Panc1 (cell line): ENCODE results near the gene CNKSR3.

Experiments used
- POLR2AphosphoS5 ChIP-seq: IDR thresholded peaks from 2 replicates; pipeline ENCODE4 v1.6.1; 2012; ENCODE audit warnings: mild to moderate bottlenecking, low read depth, low read length, moderate library complexity
- SIN3A ChIP-seq: IDR thresholded peaks from 2 replicates; pipeline ENCODE4 v1.6.1; 2012; ENCODE audit warnings: low read depth, mild to moderate bottlenecking, low read length, moderate library complexity, borderline replicate concordance; ENCODE audit not compliant: insufficient read depth
- TCF7L2 ChIP-seq: IDR thresholded peaks from 2 replicates; pipeline ENCODE4 v1.6.1; 2011; ENCODE audit warnings: mild to moderate bottlenecking, low read depth, low read length, inconsistent platforms
- TF ChIP-seq, protein P1 (sequence below): fragments of 450-650 bp; IDR thresholded peaks from 2 replicates; pipeline ENCODE4 v1.5.1; 2017; ENCODE audit warnings: mild to moderate bottlenecking
- TF ChIP-seq, protein P2 (sequence below), 2 experiments: IDR thresholded peaks; 2 replicates each; pipeline ENCODE4 v1.6.1; 2011 to 2012; ENCODE audit warnings: low read depth in 2 of 2, control low read depth in 1 of 2, low read length in 1 of 2, mild to moderate bottlenecking in 1 of 2, moderate library complexity in 1 of 2; ENCODE audit not compliant: insufficient read depth in 1 of 2

GRCh38 chr6:154510144-154510905 is at the start of gene CNKSR3:
- TF ChIP-seq, protein P1, sequence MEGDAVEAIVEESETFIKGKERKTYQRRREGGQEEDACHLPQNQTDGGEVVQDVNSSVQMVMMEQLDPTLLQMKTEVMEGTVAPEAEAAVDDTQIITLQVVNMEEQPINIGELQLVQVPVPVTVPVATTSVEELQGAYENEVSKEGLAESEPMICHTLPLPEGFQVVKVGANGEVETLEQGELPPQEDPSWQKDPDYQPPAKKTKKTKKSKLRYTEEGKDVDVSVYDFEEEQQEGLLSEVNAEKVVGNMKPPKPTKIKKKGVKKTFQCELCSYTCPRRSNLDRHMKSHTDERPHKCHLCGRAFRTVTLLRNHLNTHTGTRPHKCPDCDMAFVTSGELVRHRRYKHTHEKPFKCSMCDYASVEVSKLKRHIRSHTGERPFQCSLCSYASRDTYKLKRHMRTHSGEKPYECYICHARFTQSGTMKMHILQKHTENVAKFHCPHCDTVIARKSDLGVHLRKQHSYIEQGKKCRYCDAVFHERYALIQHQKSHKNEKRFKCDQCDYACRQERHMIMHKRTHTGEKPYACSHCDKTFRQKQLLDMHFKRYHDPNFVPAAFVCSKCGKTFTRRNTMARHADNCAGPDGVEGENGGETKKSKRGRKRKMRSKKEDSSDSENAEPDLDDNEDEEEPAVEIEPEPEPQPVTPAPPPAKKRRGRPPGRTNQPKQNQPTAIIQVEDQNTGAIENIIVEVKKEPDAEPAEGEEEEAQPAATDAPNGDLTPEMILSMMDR: no peak
- TF ChIP-seq, protein P2, sequence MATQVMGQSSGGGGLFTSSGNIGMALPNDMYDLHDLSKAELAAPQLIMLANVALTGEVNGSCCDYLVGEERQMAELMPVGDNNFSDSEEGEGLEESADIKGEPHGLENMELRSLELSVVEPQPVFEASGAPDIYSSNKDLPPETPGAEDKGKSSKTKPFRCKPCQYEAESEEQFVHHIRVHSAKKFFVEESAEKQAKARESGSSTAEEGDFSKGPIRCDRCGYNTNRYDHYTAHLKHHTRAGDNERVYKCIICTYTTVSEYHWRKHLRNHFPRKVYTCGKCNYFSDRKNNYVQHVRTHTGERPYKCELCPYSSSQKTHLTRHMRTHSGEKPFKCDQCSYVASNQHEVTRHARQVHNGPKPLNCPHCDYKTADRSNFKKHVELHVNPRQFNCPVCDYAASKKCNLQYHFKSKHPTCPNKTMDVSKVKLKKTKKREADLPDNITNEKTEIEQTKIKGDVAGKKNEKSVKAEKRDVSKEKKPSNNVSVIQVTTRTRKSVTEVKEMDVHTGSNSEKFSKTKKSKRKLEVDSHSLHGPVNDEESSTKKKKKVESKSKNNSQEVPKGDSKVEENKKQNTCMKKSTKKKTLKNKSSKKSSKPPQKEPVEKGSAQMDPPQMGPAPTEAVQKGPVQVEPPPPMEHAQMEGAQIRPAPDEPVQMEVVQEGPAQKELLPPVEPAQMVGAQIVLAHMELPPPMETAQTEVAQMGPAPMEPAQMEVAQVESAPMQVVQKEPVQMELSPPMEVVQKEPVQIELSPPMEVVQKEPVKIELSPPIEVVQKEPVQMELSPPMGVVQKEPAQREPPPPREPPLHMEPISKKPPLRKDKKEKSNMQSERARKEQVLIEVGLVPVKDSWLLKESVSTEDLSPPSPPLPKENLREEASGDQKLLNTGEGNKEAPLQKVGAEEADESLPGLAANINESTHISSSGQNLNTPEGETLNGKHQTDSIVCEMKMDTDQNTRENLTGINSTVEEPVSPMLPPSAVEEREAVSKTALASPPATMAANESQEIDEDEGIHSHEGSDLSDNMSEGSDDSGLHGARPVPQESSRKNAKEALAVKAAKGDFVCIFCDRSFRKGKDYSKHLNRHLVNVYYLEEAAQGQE (IDR thresholded peaks at IDR 0.05; ENCODE audit: insufficient read depth in 1 of 2, low read depth in 2 of 2, low read length in 1 of 2): no peak
- TF ChIP-seq POLR2AphosphoS5 (peak; percentile 66; the same call in 1 of the 2 replicates), SIN3A (no peak), TCF7L2 (no peak)
